GM18861 (cell line): ENCODE data around the gene IDI1.
A peak's percentile ranks its signal among the peaks of the same experiment; 100 is the strongest.
"Not testable (repeated sequence)": the region's sequence is repeated elsewhere in the genome, so short reads cannot be mapped to it uniquely, and the experiment has no call there.

Source experiments
- ATAC-seq: cut with Tn5 transposase; IDR thresholded peaks from one replicate; pipeline ENCODE4 v1.9.1; 2021; ENCODE audit not compliant: unreplicated experiment

IDI1 gene

DNA sequence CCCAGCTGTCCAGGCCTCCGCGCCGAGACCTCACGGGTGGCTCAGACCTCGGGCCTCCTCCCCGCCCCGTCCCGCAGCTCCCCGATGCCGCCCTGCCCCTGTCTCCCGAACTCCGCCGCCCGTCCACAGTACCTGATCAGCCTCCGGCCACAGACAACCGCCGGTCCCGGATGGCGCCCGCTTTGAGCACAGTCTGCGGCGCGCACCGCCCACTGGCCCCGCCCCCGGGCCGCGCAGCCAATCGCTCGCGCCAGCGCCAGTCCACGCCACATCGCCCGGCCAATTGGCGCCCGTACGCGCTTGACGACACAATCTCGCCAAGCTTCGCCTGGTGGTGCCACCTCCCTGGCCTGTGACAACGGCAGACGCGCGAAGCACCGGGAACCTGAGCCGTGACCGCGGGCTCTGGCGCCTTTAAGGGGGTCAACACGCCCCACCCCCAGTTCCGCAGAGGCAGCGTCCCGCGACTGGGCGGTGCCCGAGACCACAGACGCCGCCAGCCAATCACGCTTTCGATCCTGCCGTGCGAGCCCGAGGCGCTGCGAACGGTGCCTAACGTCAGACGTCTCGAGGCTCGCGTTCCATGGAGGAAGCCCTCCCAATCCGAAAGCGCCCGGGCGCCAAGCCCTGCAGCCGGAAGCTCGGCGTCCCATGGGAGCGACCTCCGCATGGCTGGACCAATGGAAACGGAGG, at the start of gene IDI1:
Gene IDI1, minus strand, starts transcription at position 388 of the 693 bp plus-strand sequence. Its CDS starts 116 bp downstream, at position 272.
- peak; percentile 75 for ATAC-seq

DNA sequence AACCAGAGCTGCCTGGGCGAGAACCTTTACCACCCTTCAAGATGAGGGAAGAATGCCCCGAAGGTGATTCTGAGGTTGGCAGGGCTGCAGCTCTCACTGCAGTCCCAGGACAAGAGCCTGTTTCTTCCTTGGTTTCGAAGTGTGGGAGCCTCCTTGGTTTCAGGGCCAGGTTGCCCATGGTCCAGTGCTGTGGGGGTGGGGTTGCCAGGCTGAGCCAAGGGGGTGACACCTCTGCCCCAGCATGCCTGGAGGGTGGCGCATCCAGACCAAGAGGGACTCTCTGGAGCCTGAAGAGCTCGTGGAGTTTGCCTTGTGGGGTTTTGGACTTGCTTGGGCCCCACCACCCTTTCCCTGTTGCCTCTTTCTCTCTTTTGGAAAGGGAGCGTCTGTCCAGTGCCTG, 48.5 kb upstream of the IDI1 start:
- no peak for ATAC-seq

DNA sequence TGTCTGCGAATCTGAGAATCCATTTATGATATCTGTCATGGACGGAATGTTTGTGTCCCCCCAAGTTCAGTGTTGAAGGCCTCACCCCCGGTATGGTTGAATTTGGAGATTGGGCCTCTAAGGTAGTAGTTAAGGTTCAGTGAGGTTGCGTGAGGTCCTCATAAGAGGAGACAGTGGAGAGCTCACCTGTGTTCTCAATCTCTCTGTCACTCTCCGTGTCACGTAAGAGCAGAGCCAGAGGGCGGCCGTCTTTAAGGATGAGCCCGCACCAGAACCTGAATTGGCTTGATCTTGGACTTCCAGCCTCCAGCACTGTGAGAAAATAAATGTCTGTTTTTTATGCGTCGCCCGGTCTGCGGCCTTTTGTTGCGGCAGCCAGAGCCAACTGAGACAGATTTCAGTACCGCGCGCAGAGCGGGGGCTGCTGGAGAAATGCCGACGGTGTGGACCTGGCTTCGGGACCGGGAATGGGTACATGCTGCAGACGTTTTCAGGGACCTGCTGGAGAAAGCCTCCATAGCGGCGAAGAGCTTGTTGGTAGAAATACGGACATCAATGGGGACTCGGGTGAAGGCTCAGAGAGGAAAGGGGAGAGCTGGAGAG, 47.5 kb upstream of the IDI1 start:
- no peak for ATAC-seq

DNA sequence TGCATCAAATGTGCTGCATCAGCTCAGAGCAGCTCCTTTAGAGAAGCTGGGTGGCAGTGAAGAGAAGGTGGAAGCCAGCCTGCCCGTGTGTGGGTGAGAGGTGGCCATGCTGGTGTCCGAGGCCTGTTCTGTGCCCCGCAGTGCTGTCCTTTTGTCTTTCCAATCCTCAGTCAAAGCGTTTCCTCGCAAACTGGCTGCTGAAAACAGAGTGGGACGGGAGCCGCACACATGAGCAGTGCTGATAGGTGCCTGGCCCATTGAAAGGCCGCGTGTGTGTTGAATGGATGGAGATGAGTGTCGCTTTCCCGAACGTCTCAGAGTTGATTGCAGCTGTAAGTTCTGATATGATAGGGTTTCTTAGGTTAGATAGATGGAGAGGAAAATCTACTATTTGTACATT, 46.6 kb upstream of the IDI1 start:
- no peak for ATAC-seq

DNA sequence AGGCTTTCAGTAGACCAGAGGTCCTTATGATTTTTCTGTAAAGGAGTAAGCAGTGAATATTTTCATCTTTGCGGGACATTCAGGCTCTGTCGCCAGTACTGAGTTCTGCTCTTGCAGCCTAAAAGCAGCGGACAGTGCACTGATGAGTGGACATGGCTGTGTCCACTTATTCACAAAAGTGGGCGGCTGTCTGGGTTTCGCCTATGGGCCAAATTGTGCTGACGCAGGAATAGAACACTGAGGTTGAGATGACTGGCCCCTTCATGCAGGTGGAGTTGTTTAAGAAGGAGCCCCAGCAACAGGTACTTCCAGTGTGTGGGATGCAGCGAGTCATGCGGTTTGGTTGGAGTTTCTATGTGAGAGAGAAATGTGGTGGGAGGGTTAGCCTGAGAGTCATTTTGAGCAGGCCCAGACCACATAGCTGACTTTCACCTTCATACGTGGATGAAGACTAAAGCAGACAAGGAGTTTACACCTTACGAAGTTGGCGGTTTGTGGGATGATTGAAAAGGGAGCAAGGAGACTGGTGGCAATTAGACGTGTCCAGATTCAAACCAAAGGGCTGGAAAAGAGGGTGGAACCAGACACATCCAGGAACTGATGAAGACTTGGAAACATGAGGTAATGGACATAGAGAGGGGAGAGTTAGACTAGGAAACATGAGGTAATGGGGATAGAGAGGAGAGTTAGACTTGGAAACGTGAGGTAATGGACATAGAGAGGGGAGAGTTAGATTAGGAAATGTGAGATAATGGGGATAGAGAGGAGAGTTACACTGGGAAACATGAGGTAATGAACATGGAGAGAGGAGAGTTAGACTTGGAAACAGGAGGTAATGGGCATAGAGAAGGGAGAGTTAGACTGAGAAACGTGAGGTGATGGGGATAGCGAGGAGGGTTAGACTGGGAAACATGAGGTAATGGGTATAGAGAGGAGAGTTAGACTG, 45.5 kb upstream of the IDI1 start:
- ATAC-seq: no peak

DNA sequence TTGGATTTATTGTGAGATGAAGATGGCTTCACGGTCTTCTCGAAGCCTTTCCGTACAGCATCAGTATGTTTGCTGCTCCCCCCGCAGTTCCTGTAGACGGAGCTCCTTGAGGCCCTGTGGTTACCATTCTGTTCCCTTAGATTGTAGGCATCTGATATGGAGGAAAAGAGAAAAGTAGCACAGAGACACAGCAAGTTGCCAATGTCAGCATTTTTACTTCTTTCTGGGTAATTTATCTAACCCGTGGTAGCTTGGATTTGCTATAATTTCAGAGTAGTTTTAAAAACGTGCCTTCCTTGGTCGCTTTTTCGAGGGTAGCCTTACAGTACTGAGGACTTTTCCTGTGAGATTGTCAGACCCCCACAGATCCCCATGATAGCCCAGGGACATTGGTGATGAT, 44.8 kb upstream of the IDI1 start:
- ATAC-seq: no peak

DNA sequence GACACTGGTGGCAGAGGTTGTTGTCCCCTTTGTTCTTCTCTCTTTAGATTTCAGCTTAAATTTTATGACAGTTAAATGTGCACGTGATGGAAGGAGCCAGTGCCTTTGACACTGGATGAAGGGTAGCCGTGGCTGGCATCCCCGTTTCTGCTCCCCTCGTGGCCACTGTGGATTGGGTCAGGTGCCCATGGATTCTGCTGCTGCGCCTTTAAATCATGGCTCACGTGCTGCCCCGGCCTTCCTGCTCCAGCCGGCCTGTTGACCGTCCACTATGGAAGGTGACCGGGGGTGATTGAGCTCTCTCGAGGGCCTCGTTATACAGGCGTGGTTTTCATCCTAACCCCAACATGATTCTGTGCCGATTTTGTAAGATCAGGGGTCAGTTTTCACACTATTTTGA, 41.8 kb upstream of the IDI1 start:
- no peak for ATAC-seq

DNA sequence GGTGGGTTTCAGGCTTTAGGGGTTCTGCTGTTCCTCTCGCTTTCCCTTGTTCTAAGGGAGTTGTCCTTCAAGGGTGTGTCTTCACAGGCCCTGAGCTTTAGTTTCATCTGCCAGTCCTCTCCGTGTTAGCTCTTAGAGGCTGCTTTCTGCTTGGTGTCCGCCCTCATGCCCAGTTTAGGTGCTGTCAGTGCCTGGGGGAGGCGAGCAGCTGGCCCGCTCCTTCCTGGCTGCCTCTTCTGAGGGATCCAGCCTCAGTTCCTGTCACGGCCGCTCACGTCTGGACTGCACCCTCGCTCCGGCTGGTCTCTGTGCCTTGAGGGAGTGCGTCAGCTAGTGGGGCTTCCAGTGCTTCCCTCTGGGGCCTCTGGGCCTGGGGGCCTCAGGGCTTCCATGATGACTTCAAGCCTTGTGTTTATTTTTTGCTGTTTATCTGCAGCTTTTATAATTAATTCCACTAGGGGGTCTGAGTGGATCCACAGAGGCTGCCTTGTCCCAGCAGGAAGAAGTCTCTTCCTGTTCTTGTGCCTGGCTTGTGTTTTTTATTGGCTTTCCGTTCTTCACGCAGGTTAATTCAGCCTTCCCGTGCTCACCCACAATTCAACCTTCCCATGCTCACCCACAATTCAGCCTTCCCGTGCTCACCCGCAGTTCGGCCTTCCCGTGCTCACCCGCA, 40.2 kb upstream of the IDI1 start:
- no peak for ATAC-seq

DNA sequence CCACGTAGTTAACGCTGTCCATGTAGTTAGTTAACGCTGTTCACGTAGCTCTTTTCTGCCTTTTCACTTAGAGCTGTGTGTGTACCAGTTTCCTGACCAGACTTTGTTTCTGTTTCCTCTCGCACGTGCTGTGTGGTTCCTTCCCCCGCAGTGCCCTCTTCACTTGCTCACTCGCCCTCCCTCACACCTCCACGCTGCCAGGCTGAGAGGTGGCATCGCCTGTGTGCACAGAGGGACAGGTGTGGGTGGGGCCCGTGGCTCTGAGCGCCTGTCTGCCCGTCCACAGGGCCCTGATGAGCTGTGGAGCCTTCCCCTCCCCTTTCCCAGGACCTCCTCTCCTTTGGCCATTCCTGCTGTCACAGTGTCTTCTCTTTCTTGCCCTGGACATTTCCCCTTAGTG, 37.9 kb upstream of the IDI1 start:
- ATAC-seq: no peak

DNA sequence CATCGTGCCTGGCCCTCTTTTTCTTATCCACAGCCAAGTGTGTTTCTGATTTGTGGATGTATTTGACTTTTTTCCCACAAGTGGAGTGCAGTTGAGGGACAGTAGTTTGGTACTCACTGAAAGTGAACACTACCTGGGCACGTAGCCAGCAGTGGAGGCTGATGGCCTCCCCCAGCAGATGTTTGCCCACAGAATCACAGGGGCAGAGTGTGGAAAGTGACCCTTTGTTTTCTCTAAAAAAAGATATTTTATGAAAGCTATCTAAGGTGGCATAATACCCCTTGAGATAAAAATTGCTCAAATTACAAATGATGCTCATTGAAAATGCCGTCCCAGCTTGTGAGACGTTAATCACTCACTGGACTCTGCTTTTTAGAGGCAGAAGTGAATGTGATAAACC, 36.3 kb upstream of the IDI1 start:
- ATAC-seq: no peak

DNA sequence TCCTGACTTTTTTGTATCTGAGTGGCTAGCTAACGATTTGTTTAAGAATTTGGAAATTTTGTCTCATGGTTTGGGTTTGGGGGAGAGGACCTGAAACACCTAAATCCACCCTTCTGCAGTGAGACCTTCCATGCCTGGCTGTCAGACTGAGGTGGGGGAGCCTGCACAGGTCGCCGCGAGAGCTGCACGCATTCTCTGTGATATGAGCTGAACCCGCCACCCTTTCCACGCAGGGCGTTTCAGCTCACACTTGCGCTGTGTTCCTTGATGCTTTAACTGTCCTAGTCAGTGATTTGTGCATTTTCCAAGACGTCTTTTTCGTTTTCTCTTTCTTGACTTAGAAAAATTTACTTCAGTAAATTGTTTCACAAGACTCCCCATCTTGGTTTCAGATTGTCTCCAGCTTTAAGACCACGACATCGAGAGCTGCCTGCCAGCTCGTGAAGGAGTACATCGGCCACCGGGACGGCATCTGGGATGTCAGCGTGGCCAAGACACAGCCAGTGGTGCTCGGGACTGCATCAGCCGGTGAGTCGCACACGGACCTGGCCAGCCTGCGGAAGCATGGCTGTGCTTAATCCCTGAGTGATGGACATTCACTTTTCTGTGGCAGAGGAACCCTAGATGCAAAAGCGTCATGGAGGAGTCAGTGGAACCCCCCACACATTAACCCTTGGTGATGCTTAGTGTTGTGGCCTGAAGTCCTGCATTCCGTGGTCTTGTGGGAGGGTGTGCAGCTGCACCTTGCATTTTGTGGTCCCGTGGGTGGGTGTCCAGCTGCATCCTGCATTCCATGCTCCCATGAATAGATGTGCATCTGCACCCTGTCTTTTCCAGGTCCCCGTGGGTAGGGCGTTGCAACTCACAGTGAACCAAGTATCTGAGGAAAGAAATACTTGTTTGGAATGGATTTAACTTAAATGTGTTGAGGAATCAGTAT, 35.4 kb upstream of the IDI1 start:
- no peak for ATAC-seq

DNA sequence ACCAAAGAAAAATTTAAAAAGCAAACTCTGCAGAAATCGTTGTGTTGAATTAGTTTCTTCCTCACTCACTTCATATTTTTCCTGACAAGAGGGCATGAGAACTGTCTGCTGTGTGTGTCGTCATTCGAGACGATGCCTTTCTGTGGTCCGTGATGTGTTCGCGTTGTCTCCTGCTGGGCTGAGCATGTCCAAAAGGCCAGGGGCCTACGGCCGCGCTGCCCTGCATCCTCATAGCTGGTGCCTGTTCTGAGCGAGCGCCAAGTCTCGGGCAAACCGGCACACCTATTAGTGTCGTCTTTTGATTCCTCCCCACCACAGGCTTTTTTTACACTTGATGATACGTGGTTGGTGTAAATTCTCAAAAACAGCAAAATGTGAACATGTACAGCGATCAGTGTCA, 34.7 kb upstream of the IDI1 start:
- no peak for ATAC-seq

DNA sequence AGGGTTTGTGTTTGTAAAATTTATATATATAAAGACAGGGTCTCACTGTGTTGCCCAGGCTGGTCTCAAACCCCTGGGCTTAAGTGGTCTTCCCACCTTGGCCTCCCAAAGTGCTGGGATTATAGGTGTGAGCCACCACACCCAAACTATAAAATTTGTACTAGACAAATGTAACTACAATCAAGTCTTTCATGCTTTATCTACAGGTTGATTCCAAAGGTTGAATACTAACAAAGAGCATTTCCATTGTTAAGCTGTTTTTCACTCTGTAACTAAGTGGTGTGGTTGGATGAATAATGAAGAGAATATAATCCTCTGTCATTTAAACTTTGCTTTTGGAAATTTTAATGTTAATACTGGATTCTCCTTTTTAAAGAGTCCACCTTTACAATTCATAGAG, 29.7 kb upstream of the IDI1 start:
- no peak for ATAC-seq

DNA sequence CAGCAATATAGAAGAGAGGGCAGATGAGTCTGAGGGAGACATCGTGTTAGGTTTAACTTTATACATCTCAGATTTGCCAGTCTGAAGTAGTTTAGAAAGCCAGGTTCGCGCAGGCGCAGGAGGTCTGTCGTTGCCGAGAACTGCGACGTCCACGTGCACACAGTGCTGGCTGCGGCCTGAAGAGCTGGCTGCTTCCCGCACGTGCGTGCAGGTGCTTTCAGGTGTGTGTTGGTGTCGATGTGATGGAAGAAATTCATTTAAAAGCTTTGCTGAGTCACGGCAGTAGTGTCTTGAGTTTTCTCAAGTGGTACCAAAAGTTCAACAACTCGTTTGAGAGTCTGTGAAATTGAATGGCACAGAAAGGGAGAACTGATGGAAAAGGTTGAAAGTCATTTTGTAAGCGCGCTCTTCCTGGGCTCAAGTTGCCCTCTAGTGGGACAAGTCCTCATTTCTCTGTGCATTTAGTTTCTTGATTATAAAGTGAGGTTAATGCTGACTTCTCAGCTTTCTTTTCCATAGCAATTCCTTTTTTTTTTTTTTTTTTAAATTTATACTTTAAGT, 25.9 kb upstream of the IDI1 start:
- ATAC-seq: no peak

DNA sequence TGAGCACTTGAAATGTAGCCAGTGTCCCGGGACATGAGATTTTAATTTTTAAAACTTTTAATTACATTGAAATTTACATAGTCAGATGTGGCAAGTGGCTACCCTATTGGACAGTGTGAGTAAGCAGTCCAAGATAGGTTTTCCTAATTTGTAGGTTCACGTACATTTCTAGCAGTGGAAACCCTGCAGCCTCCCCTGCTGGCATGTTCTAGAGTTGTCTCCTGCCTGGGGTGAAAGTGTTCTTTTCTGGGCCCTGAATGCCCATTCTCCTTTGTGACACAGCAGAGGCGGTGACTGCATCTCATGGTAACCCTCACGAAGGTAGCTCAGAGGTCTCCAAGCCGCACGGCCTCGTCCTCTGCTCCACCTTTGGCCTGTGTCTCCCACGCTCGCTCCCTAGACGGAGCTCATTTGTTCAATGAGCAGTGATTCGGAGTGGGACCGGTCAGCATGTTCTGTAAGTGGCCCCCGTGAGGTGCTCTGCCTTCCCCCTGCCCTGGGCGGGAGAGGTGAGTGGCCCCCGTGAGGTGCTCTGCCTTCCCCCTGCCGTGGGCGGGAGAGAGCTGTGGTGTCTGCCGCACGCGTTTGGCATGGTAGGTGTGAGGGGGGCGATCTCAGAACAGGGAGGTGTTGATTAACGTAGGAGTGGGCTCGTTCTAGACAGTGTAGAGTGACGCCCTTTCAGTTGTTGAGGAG, 25.3 kb upstream of the IDI1 start:
- no peak for ATAC-seq

DNA sequence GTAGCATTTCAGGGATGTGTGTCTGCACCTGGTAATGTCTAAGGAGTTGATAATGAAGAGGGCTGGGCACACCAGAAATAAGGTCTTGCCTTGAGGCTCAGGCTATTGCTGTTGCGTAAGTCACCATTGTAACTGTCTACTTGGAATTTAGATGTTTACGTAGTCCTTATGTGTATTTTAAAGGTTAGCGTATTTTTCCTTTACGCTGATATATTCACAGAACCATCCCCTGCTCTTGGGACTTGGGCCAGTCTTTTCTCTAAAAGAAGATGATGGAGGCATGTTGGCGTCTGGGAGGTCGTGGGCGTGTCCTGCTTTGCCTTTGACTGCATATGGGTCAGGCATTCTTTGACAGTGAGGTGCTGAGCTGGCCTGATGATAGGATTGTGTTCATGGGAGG, 22.0 kb upstream of the IDI1 start:
- ATAC-seq: no peak

DNA sequence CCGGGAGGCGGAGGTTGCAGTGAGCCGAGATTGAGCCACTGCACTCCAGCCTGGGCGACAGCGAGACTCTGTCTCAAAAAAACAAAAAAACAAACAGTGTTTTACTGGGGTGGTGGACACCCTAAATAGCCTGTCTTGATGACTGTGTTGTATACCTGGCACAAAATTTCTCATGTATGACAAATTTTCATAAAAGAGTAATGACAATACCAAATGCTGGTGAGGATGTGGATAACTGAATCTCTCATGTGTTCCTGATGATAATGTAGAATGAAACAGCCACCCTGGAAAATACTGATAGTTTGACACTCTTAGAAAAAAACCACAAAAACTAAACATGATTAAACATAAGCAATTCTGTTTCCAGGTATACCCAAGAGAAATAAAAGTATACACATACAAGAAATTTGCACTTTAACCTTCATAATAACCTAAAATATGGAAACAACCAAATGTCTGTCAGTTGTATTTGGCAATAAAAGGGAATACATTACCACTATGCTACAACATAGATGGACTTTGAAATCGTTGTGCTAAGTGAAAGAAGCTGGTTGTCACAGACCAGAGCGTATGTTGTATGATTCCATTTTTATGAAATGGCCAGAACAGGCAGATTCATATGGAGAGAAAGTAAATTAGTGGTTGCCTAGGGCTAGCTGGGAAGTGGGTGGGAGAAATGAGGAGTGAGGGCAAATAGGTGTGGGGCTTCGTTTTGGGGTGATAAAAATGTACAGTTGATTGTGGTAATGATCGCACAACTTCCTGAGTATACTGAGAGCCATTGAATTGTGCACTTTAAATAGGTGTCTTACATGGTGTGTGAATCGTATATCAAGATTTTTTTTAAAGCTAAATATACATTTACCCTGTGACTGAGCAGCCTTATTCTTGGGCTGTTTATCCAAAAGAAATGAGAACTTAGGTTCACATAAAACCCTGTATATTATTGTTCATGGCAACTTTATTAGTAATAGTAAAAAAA, 19.8 kb upstream of the IDI1 start:
- no peak for ATAC-seq

DNA sequence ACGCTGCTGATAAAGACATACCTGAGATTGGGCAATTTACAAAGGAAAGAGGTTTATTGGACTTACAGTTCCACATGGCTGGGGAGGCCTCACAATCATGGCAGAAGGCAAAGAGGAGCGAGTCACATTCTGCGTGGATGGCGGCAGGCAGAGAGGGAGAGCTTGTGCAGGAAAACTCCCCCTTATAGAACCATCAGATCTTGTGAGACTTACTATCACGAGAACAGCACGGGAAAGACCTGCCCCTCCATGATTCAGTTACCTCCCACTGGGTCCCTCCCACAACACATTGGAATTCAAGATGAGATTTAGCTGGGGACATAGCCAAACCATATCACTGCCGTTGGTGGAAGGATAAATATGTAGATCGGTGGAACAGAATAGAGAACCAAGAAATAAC, 17.8 kb upstream of the IDI1 start:
- not testable (repeated sequence) for ATAC-seq
